HG03558 (cell line): ENCODE results near the gene CD207.
"Not testable (repeated sequence)": the region's sequence is repeated elsewhere in the genome, so short reads cannot be mapped to it uniquely, and the experiment has no call there.

Source experiments
- ATAC-seq: cut with Tn5 transposase; IDR thresholded peaks from one replicate; pipeline ENCODE4 v1.9.1; 2021; ENCODE audit warnings: moderate number of reproducible peaks; ENCODE audit not compliant: unreplicated experiment; ENCODE audit errors: extremely low read depth

CD207 gene

GRCh38 chr2:70829916-70830315 lies 5.7 kb downstream of the CD207 start:
- ATAC-seq: no peak

GRCh38 chr2:70828914-70829824 lies 6.4 kb downstream of the CD207 start:
- no peak for ATAC-seq

GRCh38 chr2:70828115-70828514 lies 7.5 kb downstream of the CD207 start:
- no peak for ATAC-seq

GRCh38 chr2:70827388-70827787 lies 8.2 kb downstream of the CD207 start:
- ATAC-seq: no peak

GRCh38 chr2:70826696-70827350 lies 8.8 kb downstream of the CD207 start:
- ATAC-seq: no peak

GRCh38 chr2:70823249-70823648 lies 12.4 kb downstream of the CD207 start:
- no peak for ATAC-seq

- no peak for ATAC-seq
These were observed 12.8 kb downstream of the CD207 start for GRCh38 chr2:70822843-70823242.

GRCh38 chr2:70820499-70820898 lies 15.1 kb downstream of the CD207 start, which contains the start of gene CLEC4F:
CLEC4F (minus strand) TSS chr2:70820599; CDS start chr2:70820523, 76 bp downstream.
- no peak for ATAC-seq

GRCh38 chr2:70817284-70817954 lies 18.2 kb downstream of the CD207 start:
- ATAC-seq: no peak

- no peak for ATAC-seq
These were observed 18.9 kb downstream of the CD207 start for GRCh38 chr2:70816726-70817125.

GRCh38 chr2:70808983-70809958 lies 26.3 kb downstream of the CD207 start:
- ATAC-seq: no peak

GRCh38 chr2:70807828-70808118 lies 27.8 kb downstream of the CD207 start:
- ATAC-seq: no peak

- no peak for ATAC-seq
These were observed 28.4 kb downstream of the CD207 start for GRCh38 chr2:70807102-70807827.

GRCh38 chr2:70806620-70807019 lies 29.0 kb downstream of the CD207 start:
- no peak for ATAC-seq

GRCh38 chr2:70806013-70806412 lies 29.6 kb downstream of the CD207 start:
- no peak for ATAC-seq

- ATAC-seq: no peak
These were observed 33.9 kb downstream of the CD207 start for GRCh38 chr2:70801607-70802263.

GRCh38 chr2:70799706-70800105 lies 35.9 kb downstream of the CD207 start:
- ATAC-seq: no peak

GRCh38 chr2:70797996-70798395 lies 37.6 kb downstream of the CD207 start:
- ATAC-seq: not testable (repeated sequence)

GRCh38 chr2:70797506-70797905 lies 38.1 kb downstream of the CD207 start:
- no peak for ATAC-seq
